HUES6 (cell line): ENCODE results near the gene KCTD19.

Source experiments
- H3K27ac ChIP-seq: 2 replicates; pipeline ENCODE4 v1.7.0; 2013; ENCODE audit warnings: low read depth, mild to moderate bottlenecking, low read length, inconsistent platforms
- H3K27me3 ChIP-seq: 2 replicates; pipeline ENCODE4 v1.6.1; 2013; ENCODE audit warnings: low read length; ENCODE audit not compliant: control insufficient read depth, insufficient read depth
- H3K36me3 ChIP-seq: 2 replicates; pipeline ENCODE4 v1.6.1; 2013; ENCODE audit warnings: low read length; ENCODE audit not compliant: control insufficient read depth, insufficient read depth
- H3K4me1 ChIP-seq: 2 replicates; pipeline ENCODE4 v1.6.1; 2013; ENCODE audit warnings: low read length; ENCODE audit not compliant: control insufficient read depth, insufficient read depth
- H3K4me3 ChIP-seq: 2 replicates; pipeline ENCODE4 v1.5.1; 2013; ENCODE audit warnings: low read depth, low read length
- H3K9ac ChIP-seq: one replicate; pipeline ENCODE4 v1.6.1; 2013; ENCODE audit warnings: mild to moderate bottlenecking, low read length
- H3K9me3 ChIP-seq: 2 replicates; pipeline ENCODE4 v1.6.1; 2013; ENCODE audit warnings: low read depth, low read length; ENCODE audit not compliant: control insufficient read depth, insufficient read depth

KCTD19 gene

GRCh38 chr16:67298277-67298676 lies 28.3 kb downstream of the KCTD19 start:
- no peak overlapping the region for H3K4me3 ChIP-seq

GRCh38 chr16:67296420-67296819 lies 30.1 kb downstream of the KCTD19 start:
- Histone ChIP-seq H3K9ac (no peak overlapping the region), H3K27ac (no peak overlapping the region), H3K4me3 (no peak overlapping the region), H3K4me1 (no peaks in the 10 kb centered on the region), H3K9me3 (no peaks in the 10 kb centered on the region), H3K36me3 (no peaks in the 10 kb centered on the region), H3K27me3 (peaks cover 11% of the 10 kb centered on the region; the same call in 1 of the 2 replicates)

More at GRCh38 chr16:67298277-67298676, 28.3 kb downstream of the KCTD19 start:
- H3K9me3 ChIP-seq = no peaks in the 10 kb centered on the region
- no peak overlapping the region for H3K27ac ChIP-seq
- peaks cover 7% of the 10 kb centered on the region; the same call in 1 of the 2 replicates for H3K4me1 ChIP-seq
- H3K9ac ChIP-seq = no peak overlapping the region
- peaks cover 11% of the 10 kb centered on the region; the same call in 1 of the 2 replicates for H3K27me3 ChIP-seq
- H3K36me3 ChIP-seq = no peaks in the 10 kb centered on the region

- Histone ChIP-seq H3K9ac (no peak overlapping the region), H3K27me3 (peaks cover 11% of the 10 kb centered on the region; the same call in 1 of the 2 replicates), H3K4me3 (no peak overlapping the region), H3K36me3 (no peaks in the 10 kb centered on the region), H3K9me3 (no peaks in the 10 kb centered on the region), H3K4me1 (no peaks in the 10 kb centered on the region), H3K27ac (no peak overlapping the region)
Observed at GRCh38 chr16:67294938-67295361, 31.6 kb downstream of the KCTD19 start.

- peaks cover 11% of the 10 kb centered on the region; the same call in 1 of the 2 replicates for H3K27me3 ChIP-seq
- H3K9ac ChIP-seq = no peak overlapping the region
- H3K4me1 ChIP-seq = no peaks in the 10 kb centered on the region
- H3K4me3 ChIP-seq = no peak overlapping the region
- no peaks in the 10 kb centered on the region for H3K36me3 ChIP-seq
- H3K9me3 ChIP-seq = no peaks in the 10 kb centered on the region
- no peak overlapping the region for H3K27ac ChIP-seq
Observed at GRCh38 chr16:67294171-67294757, 32.3 kb downstream of the KCTD19 start.

- H3K9ac ChIP-seq = no peak overlapping the region
- no peak overlapping the region for H3K4me3 ChIP-seq
- peaks cover 11% of the 10 kb centered on the region; the same call in 1 of the 2 replicates for H3K27me3 ChIP-seq
- H3K9me3 ChIP-seq = no peaks in the 10 kb centered on the region
- H3K27ac ChIP-seq = no peak overlapping the region
- H3K36me3 ChIP-seq = 0 out of 2 replicates have a peak, but pooled peaks cover 3% of the 10 kb centered on the region
- no peaks in the 10 kb centered on the region for H3K4me1 ChIP-seq
Observed at GRCh38 chr16:67291461-67291860, 35.1 kb downstream of the KCTD19 start.

- Histone ChIP-seq H3K9me3 (no peaks in the 10 kb centered on the region), H3K36me3 (0 out of 2 replicates have a peak, but pooled peaks cover 5% of the 10 kb centered on the region), H3K4me3 (no peak overlapping the region), H3K27me3 (no peaks in the 10 kb centered on the region; the same call in 1 of the 2 replicates), H3K4me1 (no peaks in the 10 kb centered on the region), H3K27ac (no peak overlapping the region), H3K9ac (no peak overlapping the region)
Observed at GRCh38 chr16:67287960-67288359, 38.6 kb downstream of the KCTD19 start.

- no peaks in the 10 kb centered on the region for H3K27me3 ChIP-seq
- H3K36me3 ChIP-seq = 0 out of 2 replicates have a peak, but pooled peaks cover 5% of the 10 kb centered on the region
- H3K9ac ChIP-seq = no peak overlapping the region
- H3K4me3 ChIP-seq = no peak overlapping the region
- no peaks in the 10 kb centered on the region for H3K9me3 ChIP-seq
- no peaks in the 10 kb centered on the region for H3K4me1 ChIP-seq
- H3K27ac ChIP-seq = no peak overlapping the region
Observed at GRCh38 chr16:67286441-67287235, 39.9 kb downstream of the KCTD19 start.

- H3K27me3 ChIP-seq = peaks cover 7% of the 10 kb centered on the region
- H3K36me3 ChIP-seq = 0 out of 2 replicates have a peak, but pooled peaks cover 5% of the 10 kb centered on the region
- no peaks in the 10 kb centered on the region for H3K9me3 ChIP-seq
- H3K27ac ChIP-seq = no peak overlapping the region
- no peak overlapping the region for H3K9ac ChIP-seq
- no peak overlapping the region for H3K4me3 ChIP-seq
- H3K4me1 ChIP-seq = no peaks in the 10 kb centered on the region
Observed at GRCh38 chr16:67284699-67285646, 41.6 kb downstream of the KCTD19 start.

GRCh38 chr16:67283826-67284555 lies 42.5 kb downstream of the KCTD19 start:
- Histone ChIP-seq H3K4me1 (peaks cover 4% of the 10 kb centered on the region; the same call in 1 of the 2 replicates), H3K27me3 (peaks cover 12% of the 10 kb centered on the region), H3K4me3 (no peak overlapping the region), H3K9me3 (no peaks in the 10 kb centered on the region), H3K27ac (no peak overlapping the region), H3K36me3 (0 out of 2 replicates have a peak, but pooled peaks cover 5% of the 10 kb centered on the region), H3K9ac (no peak overlapping the region)
